ENCODE data around the gene MYO3B.

DNA sequence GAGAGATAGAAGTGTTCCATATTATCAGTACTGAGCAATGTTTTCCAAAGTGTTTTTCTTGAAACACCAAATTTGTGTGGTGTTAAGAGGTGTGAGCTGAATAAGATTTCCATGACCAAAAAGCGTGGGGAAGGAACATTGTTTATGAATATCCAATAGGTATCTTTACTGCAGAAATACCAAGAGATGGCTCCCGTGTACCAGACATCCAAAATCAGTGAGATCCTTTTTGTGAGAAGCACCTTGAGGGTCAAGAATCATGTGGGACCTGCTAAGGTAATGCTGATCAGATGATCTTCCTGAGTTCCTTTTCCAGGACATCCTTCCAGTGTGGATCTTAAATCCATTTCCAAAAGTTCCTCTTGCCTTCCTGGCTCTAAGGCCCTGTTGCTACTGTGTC lies 246.0 kb downstream of the MYO3B start:
- TF ChIP-seq, protein P1, sequence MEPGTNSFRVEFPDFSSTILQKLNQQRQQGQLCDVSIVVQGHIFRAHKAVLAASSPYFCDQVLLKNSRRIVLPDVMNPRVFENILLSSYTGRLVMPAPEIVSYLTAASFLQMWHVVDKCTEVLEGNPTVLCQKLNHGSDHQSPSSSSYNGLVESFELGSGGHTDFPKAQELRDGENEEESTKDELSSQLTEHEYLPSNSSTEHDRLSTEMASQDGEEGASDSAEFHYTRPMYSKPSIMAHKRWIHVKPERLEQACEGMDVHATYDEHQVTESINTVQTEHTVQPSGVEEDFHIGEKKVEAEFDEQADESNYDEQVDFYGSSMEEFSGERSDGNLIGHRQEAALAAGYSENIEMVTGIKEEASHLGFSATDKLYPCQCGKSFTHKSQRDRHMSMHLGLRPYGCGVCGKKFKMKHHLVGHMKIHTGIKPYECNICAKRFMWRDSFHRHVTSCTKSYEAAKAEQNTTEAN (CRISPR knock-in tag; IDR thresholded peaks at IDR 0.05): no peak
- TF ChIP-seq, protein P2, sequence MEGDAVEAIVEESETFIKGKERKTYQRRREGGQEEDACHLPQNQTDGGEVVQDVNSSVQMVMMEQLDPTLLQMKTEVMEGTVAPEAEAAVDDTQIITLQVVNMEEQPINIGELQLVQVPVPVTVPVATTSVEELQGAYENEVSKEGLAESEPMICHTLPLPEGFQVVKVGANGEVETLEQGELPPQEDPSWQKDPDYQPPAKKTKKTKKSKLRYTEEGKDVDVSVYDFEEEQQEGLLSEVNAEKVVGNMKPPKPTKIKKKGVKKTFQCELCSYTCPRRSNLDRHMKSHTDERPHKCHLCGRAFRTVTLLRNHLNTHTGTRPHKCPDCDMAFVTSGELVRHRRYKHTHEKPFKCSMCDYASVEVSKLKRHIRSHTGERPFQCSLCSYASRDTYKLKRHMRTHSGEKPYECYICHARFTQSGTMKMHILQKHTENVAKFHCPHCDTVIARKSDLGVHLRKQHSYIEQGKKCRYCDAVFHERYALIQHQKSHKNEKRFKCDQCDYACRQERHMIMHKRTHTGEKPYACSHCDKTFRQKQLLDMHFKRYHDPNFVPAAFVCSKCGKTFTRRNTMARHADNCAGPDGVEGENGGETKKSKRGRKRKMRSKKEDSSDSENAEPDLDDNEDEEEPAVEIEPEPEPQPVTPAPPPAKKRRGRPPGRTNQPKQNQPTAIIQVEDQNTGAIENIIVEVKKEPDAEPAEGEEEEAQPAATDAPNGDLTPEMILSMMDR (IDR thresholded peaks at IDR 0.05): no peak
- no peak for TF ChIP-seq ELF4 (CRISPR knock-in tag; IDR thresholded peaks at IDR 0.05; ENCODE audit: low read depth)
- TF ChIP-seq CBFB (CRISPR knock-in tag; IDR thresholded peaks at IDR 0.05; ENCODE audit: low read depth): no peak
- TF ChIP-seq, protein P3, sequence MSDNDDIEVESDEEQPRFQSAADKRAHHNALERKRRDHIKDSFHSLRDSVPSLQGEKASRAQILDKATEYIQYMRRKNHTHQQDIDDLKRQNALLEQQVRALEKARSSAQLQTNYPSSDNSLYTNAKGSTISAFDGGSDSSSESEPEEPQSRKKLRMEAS (CRISPR knock-in tag; IDR thresholded peaks at IDR 0.05): no peak
- TF ChIP-seq RELA (CRISPR knock-in tag; IDR thresholded peaks at IDR 0.05; ENCODE audit: borderline replicate concordance): no peak
- TF ChIP-seq, protein P4, sequence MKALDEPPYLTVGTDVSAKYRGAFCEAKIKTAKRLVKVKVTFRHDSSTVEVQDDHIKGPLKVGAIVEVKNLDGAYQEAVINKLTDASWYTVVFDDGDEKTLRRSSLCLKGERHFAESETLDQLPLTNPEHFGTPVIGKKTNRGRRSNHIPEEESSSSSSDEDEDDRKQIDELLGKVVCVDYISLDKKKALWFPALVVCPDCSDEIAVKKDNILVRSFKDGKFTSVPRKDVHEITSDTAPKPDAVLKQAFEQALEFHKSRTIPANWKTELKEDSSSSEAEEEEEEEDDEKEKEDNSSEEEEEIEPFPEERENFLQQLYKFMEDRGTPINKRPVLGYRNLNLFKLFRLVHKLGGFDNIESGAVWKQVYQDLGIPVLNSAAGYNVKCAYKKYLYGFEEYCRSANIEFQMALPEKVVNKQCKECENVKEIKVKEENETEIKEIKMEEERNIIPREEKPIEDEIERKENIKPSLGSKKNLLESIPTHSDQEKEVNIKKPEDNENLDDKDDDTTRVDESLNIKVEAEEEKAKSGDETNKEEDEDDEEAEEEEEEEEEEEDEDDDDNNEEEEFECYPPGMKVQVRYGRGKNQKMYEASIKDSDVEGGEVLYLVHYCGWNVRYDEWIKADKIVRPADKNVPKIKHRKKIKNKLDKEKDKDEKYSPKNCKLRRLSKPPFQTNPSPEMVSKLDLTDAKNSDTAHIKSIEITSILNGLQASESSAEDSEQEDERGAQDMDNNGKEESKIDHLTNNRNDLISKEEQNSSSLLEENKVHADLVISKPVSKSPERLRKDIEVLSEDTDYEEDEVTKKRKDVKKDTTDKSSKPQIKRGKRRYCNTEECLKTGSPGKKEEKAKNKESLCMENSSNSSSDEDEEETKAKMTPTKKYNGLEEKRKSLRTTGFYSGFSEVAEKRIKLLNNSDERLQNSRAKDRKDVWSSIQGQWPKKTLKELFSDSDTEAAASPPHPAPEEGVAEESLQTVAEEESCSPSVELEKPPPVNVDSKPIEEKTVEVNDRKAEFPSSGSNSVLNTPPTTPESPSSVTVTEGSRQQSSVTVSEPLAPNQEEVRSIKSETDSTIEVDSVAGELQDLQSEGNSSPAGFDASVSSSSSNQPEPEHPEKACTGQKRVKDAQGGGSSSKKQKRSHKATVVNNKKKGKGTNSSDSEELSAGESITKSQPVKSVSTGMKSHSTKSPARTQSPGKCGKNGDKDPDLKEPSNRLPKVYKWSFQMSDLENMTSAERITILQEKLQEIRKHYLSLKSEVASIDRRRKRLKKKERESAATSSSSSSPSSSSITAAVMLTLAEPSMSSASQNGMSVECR (CRISPR knock-in tag; IDR thresholded peaks at IDR 0.05; ENCODE audit: borderline replicate concordance): no peak
- TF ChIP-seq, protein P5, sequence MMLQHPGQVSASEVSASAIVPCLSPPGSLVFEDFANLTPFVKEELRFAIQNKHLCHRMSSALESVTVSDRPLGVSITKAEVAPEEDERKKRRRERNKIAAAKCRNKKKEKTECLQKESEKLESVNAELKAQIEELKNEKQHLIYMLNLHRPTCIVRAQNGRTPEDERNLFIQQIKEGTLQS (CRISPR knock-in tag; conservative IDR thresholded peaks at IDR 0.05): no peak
- TF ChIP-seq SP1 (CRISPR knock-in tag; conservative IDR thresholded peaks at IDR 0.05): no peak
- TF ChIP-seq CREB1 (CRISPR knock-in tag; IDR thresholded peaks at IDR 0.05): no peak
- TF ChIP-seq CREM (CRISPR knock-in tag; IDR thresholded peaks at IDR 0.05): no peak
- no peak for TF ChIP-seq NR3C1 (CRISPR knock-in tag; conservative IDR thresholded peaks at IDR 0.05; ENCODE audit: low read depth)
- TF ChIP-seq, protein P6, sequence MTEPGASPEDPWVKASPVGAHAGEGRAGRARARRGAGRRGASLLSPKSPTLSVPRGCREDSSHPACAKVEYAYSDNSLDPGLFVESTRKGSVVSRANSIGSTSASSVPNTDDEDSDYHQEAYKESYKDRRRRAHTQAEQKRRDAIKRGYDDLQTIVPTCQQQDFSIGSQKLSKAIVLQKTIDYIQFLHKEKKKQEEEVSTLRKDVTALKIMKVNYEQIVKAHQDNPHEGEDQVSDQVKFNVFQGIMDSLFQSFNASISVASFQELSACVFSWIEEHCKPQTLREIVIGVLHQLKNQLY (CRISPR knock-in tag; IDR thresholded peaks at IDR 0.05): no peak

All from WTC11 (cell line).